NCI-H1048 (cell line): ENCODE results near the gene SLC29A3.

ENCODE experiments used
- DNase-seq: peaks from one replicate; lab custom pipeline; 2025; lab: John Stamatoyannopoulos, UW

Gene SLC29A3

DNA sequence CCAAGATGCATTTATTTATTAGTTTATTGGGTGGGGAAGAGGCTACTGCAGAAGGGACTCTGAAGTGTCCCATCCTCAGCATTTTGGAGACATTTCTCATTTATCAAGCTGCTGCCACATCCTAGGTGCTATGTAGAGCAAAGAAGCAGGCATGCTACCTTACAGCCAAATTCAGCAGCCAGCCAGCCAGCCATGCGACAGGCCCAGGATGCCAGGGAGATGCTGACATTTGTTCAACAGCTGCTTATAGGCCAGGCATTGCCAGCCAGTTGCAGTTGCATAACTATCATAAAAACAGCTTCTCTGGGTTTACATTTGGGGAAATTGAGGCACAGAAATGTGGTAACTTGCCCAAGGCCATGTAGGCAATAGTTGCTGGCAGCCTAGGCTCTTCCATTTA, 2.3 kb downstream of the SLC29A3 start:
- DNase-seq, result no peak

GRCh38 chr10:71323407-71323806, 4.3 kb downstream of the SLC29A3 start:
- no peak for DNase-seq

GRCh38 chr10:71324743-71325142, 5.7 kb downstream of the SLC29A3 start:
- DNase-seq, result no peak

- no peak for DNase-seq
Observed at GRCh38 chr10:71325267-71325666, 6.2 kb downstream of the SLC29A3 start.

GRCh38 chr10:71326464-71326881, 7.4 kb downstream of the SLC29A3 start:
- DNase-seq, result no peak

GRCh38 chr10:71330789-71331404, 11.8 kb downstream of the SLC29A3 start:
- no peak for DNase-seq

DNA sequence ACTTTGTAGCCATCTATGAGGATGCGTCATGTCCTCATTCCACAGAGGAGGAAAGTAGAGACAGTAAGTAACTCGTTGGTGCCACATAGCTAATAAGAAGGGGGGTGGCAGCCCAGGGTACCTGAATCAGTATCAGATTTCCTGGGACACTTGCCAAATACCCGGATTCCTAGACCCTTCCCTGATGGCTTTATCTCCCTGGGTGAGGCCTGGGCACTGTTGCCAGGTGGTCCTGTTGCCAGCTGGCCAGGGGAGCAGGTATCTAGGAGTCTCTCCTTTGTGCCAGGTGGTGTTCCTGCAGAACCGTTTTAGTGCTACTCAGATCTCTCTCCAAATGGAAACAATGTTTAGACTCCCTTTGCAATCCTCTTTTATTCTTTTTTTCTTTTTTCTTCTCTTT, 12.7 kb downstream of the SLC29A3 start:
- no peak for DNase-seq

DNA sequence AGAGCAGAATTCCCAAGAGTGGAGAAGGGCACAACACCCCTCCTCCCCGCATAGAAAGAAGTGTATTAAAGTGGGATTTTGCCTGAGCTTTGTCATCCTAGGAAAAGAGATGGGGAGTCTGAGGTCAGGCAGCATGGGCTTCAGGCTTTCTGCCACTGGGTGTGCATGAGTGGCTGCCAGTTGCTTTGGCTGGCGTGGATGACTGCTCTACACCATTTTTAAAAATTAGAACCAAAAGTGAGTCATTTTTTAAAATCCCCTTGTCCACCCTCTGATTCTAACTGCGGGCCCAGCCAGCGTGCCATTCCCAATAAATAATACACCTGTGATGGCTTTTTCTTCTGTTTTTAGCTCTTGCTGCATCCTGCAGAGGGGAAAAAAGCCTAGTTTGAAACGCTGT, 13.4 kb downstream of the SLC29A3 start:
- DNase-seq, result no peak

- DNase-seq, result no peak
Observed at GRCh38 chr10:71333129-71333887, 14.2 kb downstream of the SLC29A3 start.

DNA sequence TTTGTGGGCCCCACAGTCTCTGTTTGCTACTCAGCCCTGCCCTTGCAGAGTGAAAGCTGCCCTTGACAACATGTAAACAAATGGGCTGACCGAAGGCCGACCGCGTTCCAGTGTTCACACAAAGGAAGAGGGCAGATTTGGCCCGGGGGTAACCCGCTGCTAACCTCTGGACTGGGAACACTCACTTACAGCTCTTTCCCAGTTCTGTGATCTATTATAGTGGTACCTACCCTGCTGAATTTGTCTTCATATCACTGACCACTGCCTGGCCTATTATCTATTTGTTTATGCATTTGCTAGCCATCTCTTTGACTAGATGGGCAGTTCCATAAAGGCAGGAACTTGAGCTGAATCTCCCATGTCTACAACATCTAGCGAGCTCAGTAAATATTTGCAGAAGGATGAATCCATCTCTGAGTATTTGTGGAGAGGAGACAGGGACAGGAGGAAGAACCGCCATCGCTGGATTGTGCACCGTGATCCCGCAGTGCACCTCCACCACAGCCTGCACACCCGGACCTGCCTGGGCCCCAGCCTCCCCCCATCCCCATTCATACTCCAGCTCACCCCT, 15.2 kb downstream of the SLC29A3 start:
- DNase-seq, result no peak

DNA sequence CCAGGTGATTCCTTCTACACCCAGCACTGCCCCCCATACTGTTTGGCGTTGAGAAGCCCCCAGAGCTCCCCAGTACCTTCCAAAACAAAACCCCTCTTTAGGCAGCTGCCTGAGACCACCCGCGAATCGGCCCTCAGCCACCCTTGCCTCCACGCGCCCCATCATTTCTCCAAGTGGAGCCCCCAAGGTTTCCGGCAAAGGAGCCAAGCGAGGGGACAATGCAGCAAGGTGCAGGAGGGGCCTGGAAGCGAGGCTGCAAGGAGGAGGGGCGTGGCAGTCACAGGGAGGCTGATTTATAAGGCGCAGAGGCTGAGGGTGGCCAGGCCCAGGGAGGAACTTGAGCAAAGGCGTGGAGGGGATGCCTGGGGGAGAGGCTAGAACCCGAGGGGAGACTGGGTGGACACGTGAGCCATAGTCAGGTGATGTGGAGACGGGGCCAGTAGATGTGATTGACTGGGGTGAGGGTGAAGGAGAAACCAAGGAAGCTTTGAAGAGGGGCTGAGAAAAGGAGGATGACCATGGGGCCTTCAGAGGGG, 16.2 kb downstream of the SLC29A3 start:
- DNase-seq, result no peak

- DNase-seq, result no peak
Observed at GRCh38 chr10:71336632-71337031, 17.6 kb downstream of the SLC29A3 start.

DNA sequence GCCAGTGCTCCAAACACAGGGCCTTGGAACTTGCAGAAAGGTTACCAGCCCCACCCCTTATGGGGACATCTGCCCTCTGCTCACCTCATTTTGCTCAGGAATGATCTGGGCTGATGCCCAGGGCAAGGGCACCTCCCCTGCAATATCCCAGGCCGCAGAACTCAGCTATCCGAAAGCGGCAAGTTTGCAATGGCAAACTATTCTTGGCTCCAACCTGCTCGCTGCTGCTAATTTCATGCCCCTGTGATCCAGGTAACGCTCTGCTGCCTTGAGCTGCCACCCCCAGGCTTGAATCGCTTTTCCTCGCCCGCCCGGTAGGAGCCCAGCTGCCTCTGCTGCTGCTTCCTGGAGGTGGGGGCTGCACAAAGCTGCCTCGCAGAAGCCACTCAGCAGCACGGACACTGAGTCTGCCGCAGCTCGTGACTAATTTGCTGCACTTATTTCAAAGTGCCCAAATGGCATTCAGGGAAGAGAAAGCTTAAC, 18.2 kb downstream of the SLC29A3 start:
- DNase-seq, result no peak

GRCh38 chr10:71338728-71339495, 19.9 kb downstream of the SLC29A3 start:
- DNase-seq, result no peak

- no peak for DNase-seq
Observed at GRCh38 chr10:71339796-71340589, 20.9 kb downstream of the SLC29A3 start.

DNA sequence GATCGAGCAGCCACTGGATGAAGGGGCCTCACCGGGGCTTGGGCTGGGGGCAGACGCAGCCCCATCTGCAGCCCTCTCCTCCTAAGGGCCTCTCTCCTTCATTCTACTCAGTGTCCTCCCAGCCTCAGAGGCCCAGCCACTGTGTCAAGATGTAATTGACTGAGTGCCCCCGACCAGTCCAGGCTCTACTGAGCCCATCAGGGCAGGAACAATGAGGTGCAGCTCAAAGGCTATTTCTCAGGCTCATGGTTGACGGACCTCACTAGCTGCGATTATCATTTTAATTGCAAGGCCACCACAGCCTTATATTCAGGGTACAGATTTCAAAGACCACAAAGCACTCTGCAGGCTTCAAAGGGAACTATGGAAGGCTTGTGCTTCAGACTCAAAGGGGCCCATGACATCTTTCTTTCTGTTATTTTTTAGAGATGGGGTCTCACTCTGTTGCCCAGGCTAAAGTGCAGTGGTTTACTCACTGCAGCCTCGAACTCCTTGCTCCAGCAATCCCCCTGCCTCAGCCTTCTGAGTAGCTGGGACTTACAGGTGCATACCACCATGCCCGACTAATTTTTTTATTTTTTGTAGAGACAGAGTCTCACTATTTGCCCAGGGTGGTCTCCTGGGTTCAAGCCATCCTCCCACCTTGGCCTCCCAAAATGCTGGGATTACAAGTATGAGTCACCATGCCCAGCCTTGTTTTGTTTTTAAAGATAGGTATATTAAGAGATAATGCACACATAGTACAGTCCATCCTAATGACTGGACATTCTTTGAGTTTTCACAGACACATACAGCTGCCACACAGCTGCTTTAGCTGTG, 23.7 kb downstream of the SLC29A3 start:
- no peak for DNase-seq

- no peak for DNase-seq
Observed at GRCh38 chr10:71343392-71343773, 24.3 kb downstream of the SLC29A3 start.

DNA sequence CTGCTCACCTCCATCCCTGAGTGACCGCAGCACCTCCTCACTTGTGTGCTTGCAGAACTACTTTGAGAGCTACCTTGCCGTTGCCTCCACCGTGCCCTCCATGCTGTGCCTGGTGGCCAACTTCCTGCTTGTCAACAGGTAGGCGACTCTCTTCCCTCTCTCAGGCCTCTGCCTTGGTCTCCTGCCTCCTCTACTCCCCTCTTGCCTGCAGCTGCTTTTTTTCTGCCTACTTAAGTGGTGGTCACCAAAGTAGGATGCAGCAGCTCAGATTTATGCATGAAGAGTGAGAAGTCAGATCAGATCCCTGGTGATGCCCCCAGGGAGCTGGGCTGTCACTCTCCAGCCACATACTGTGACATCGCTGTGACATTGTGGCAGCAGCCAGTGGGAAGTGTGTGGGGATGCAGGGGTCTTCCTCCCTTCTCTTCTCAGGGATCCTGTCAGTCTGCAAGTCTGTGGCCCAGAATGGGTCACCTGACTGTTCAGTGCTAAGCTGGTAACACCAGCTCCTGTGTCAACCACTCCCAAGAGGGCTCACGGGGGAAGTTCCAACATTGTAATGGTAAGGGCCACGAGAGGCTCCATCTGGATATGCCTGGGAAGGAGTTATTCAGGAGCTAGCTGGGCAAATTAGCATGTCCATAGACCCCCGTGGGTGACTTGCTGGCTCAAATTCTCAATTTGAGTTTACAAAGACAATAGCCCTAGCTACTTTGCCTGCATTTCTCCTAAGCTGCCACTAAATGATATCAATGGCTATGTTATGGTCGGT, 25.3 kb downstream of the SLC29A3 start:
- no peak for DNase-seq

- DNase-seq, result no peak
Observed at GRCh38 chr10:71344993-71345480, 26.0 kb downstream of the SLC29A3 start.

DNA sequence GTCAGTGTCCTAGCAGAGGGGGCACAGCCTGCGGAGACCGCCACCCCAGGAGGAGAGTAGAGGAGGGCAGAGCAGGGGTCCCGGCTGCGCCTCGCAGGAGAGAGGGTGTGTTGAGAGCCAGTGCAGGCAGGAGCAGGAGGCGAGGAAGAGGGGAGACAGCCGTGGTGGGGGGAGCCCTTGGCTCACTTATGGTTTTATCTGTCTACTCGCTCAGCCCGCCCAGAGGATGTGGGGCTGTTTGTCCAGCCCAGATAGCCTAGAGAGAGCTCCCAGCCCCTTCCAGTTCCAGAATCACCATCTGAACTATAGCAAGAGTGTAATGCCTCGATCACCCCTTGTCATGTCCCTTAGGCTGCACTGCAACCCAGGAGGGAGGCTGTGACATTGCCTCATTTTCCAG, 26.6 kb downstream of the SLC29A3 start:
- DNase-seq, result no peak
